K562 (cell line): ENCODE data around the gene NMRAL1. TPM values are rescaled to one million over a fixed set of nuclear protein-coding genes. Genes with fewer than 3 reads are reported as not detected.

Source experiments
- ATAC-seq: fragments of 200-7000 bp; cut with Tn5 transposase; 3 replicates; pipeline ENCODE4 v1.9.1; 2020; ENCODE audit warnings: moderate library complexity
- BruUV-seq: library from RNA; stranded (reverse); fragments of 400-500 nt; replicated peaks from 2 replicates; lab custom pipeline; 2021; lab: Mats Ljungman, UMichigan
- CTCF ChIA-PET: fragments of 300-600 bp; formaldehyde crosslinking; extraction: SDS; loops from one replicate; lab custom pipeline; 2021; ENCODE audit warnings: low intra/inter-chr PET ratio; lab: Yijun Ruan, JAX
- POLR2A ChIA-PET: fragments of 300-600, 350-650 bp; sonication (Branson Sonifier 250); formaldehyde crosslinking; extraction: SDS; loops from one replicate; lab custom pipeline; 2021; ENCODE audit warnings: antibody characterized with exemption, inconsistent platforms; lab: Yijun Ruan, JAX
- DNase-seq, 4 experiments: peaks; one replicate each; pipeline versions ENCODE4 v3.0.0 to v3.0.0-alpha.2; 2011 to 2018; ENCODE audit warnings: low spot score in 3 of 4, mixed read lengths in 3 of 4; ENCODE audit errors: extremely low read depth in 1 of 4
- FAIRE-seq: peaks from 2 replicates; lab custom pipeline; 2011; peaks lifted over from hg19 to GRCh38; lab: Jason Lieb, UNC
- H2AFZ ChIP-seq: 2 replicates; pipeline ENCODE4 v1.6.0; 2011; ENCODE audit warnings: low read depth, low read length, control low read depth, inconsistent platforms
- H3K27ac ChIP-seq: fragments of 200-600 bp; 3 replicates; pipeline ENCODE4 v1.8.0; 2011; ENCODE audit warnings: low read depth, mild to moderate bottlenecking, control low read depth, inconsistent platforms, low read length, moderate library complexity, mixed read lengths; ENCODE audit errors: extremely low read depth
- H3K27me3 ChIP-seq, 2 experiments: fragments of 300-600 bp in 1 of 2; 2 replicates in 1 of 2; 3 replicates in 1 of 2; pipeline versions ENCODE4 v1.6.0 to v1.8.0; 2011; ENCODE audit warnings: inconsistent platforms in 2 of 2, low read length in 2 of 2, mild to moderate bottlenecking in 1 of 2, mixed read lengths in 1 of 2, moderate library complexity in 1 of 2; ENCODE audit not compliant: control insufficient read depth in 2 of 2, insufficient read depth in 2 of 2
- H3K36me3 ChIP-seq: fragments of 300-600 bp; 3 replicates; pipeline ENCODE4 v1.8.0; 2011; ENCODE audit warnings: mild to moderate bottlenecking, low read length, inconsistent platforms; ENCODE audit not compliant: control insufficient read depth, insufficient read depth
- H3K4me1 ChIP-seq, 2 experiments: fragments of 200-600 bp in 1 of 2; replicated peaks in 1 of 2; 2 replicates in 1 of 2; 3 replicates in 1 of 2; pipeline versions ENCODE4 v1.5.1 to v1.8.0; 2011; ENCODE audit warnings: inconsistent platforms in 2 of 2, low read length in 2 of 2, mild to moderate bottlenecking in 1 of 2, mixed read lengths in 1 of 2, moderate library complexity in 1 of 2; ENCODE audit not compliant: control insufficient read depth in 2 of 2, insufficient read depth in 2 of 2
- H3K4me2 ChIP-seq: 2 replicates; pipeline ENCODE4 v1.6.1; 2011; ENCODE audit warnings: low read length, control low read depth, inconsistent platforms, mixed read lengths; ENCODE audit not compliant: insufficient read depth
- H3K4me3 ChIP-seq: fragments of 200-600 bp; sonication (generic), shearing (Covaris generic); 2 replicates; pipeline ENCODE4 v1.5.1; 2016; ENCODE audit warnings: control low read depth, inconsistent platforms
- H3K79me2 ChIP-seq: fragments of 200-600 bp; 3 replicates; pipeline ENCODE4 v1.8.0; 2011; ENCODE audit warnings: low read length, inconsistent platforms; ENCODE audit not compliant: control insufficient read depth, insufficient read depth
- H3K9ac ChIP-seq, 2 experiments: 2 replicates each; pipeline versions ENCODE4 v1.6.0 to v1.6.1; 2011; ENCODE audit warnings: low read depth in 2 of 2, low read length in 2 of 2, control low read depth in 1 of 2, inconsistent platforms in 1 of 2, mild to moderate bottlenecking in 1 of 2, mixed read lengths in 1 of 2; ENCODE audit not compliant: insufficient read depth in 1 of 2
- H3K9me1 ChIP-seq: one replicate; pipeline ENCODE4 v1.6.0; 2011; ENCODE audit warnings: inconsistent platforms, mild to moderate bottlenecking, low read length, moderate library complexity; ENCODE audit not compliant: control insufficient read depth, insufficient read depth
- H3K9me3 ChIP-seq: replicated peaks from 2 replicates; pipeline ENCODE4 v1.5.1; 2011; ENCODE audit warnings: low read depth, low read length, inconsistent platforms; ENCODE audit not compliant: control insufficient read depth, insufficient read depth
- H4K20me1 ChIP-seq: replicated peaks from 2 replicates; pipeline ENCODE4 v1.6.1; 2011; ENCODE audit warnings: low read length, inconsistent platforms, mixed read lengths; ENCODE audit not compliant: control insufficient read depth, insufficient read depth
- ARID1B ChIP-seq: fragments of 450-650 bp; IDR thresholded peaks from 2 replicates; pipeline ENCODE4 v1.6.1; 2016; ENCODE audit warnings: antibody characterized with exemption, mild to moderate bottlenecking, inconsistent platforms
- BACH1 ChIP-seq: fragments of 200-800 bp; sonication (Bioruptor generic); IDR thresholded peaks from 2 replicates; pipeline ENCODE4 v1.6.1; 2016; ENCODE audit warnings: missing genetic modification characterization, missing compliant biosample characterization
- C11orf30 ChIP-seq: fragments of 450-650 bp; IDR thresholded peaks from 2 replicates; pipeline ENCODE4 v1.6.1; 2016; ENCODE audit warnings: low read depth, mild to moderate bottlenecking
- HDAC2 ChIP-seq: fragments of 450-650 bp; IDR thresholded peaks from 2 replicates; pipeline ENCODE4 v1.6.1; 2016; ENCODE audit warnings: mild to moderate bottlenecking
- HNRNPLL ChIP-seq: fragments of 200-400 bp; formaldehyde crosslinking; IDR thresholded peaks from 2 replicates; pipeline ENCODE4 v1.6.1; 2017; ENCODE audit warnings: low read length, low read depth, mild to moderate bottlenecking; ENCODE audit not compliant: poor library complexity, severe bottlenecking
- JUND ChIP-seq, 2 experiments: IDR thresholded peaks; 2 replicates in 1 of 2; 3 replicates in 1 of 2; pipeline ENCODE4 v1.6.1; 2011; ENCODE audit warnings: borderline replicate concordance in 2 of 2, low read depth in 2 of 2, low read length in 2 of 2, improper control_type of control experiment in 1 of 2, missing biosample characterization in 1 of 2, missing genetic modification characterization in 1 of 2, missing genetic modification reagents in 1 of 2
- MAFG ChIP-seq: fragments of 450-650 bp; conservative IDR thresholded peaks from 2 replicates; pipeline ENCODE4 v1.6.1; 2016; ENCODE audit warnings: missing genetic modification characterization, missing compliant biosample characterization
- NONO ChIP-seq, 2 experiments: fragments of 200-400 bp in 1 of 2; fragments of 450-650 bp in 1 of 2; formaldehyde crosslinking in 1 of 2; IDR thresholded peaks; 2 replicates each; pipeline ENCODE4 v1.6.1; 2017; ENCODE audit warnings: low read depth in 2 of 2, mild to moderate bottlenecking in 2 of 2, moderate library complexity in 2 of 2, low read length in 1 of 2
- NR1H2 ChIP-seq: sonication (generic); formaldehyde crosslinking; IDR thresholded peaks from 2 replicates; pipeline ENCODE4 v1.4.0; 2020; ENCODE audit warnings: mild to moderate bottlenecking, missing genetic modification reagents
- POLR2AphosphoS5 ChIP-seq: IDR thresholded peaks from 2 replicates; pipeline ENCODE4 v1.6.1; 2011; ENCODE audit warnings: mild to moderate bottlenecking, low read depth, low read length, moderate library complexity; ENCODE audit not compliant: control insufficient read depth, insufficient read depth
- SRSF3 ChIP-seq: fragments of 200-400 bp; formaldehyde crosslinking; IDR thresholded peaks from 2 replicates; pipeline ENCODE4 v1.6.1; 2016; ENCODE audit warnings: mild to moderate bottlenecking, low read length, moderate library complexity; ENCODE audit not compliant: insufficient read depth
- SRSF9 ChIP-seq: fragments of 200-400 bp; formaldehyde crosslinking; IDR thresholded peaks from 2 replicates; pipeline ENCODE4 v1.6.1; 2017; ENCODE audit warnings: low read depth, low read length, borderline replicate concordance
- TAL1 ChIP-seq: fragments of 450-650 bp; IDR thresholded peaks from 2 replicates; pipeline ENCODE4 v1.6.1; 2016; ENCODE audit warnings: mild to moderate bottlenecking
- TEAD1 ChIP-seq, 2 experiments: fragments of 450-650 bp in 1 of 2; sonication (generic) in 1 of 2; formaldehyde crosslinking; IDR thresholded peaks; 2 replicates each; pipeline versions ENCODE4 v1.4.0 to v1.8.0; 2020 to 2022; ENCODE audit warnings: mild to moderate bottlenecking in 2 of 2, missing genetic modification reagents in 1 of 2
- ZFX ChIP-seq: sonication (generic); formaldehyde crosslinking; IDR thresholded peaks from 2 replicates; pipeline ENCODE4 v1.8.0; 2022; ENCODE audit warnings: mild to moderate bottlenecking, missing genetic modification reagents, moderate library complexity
- ZNF253 ChIP-seq: fragments of 250-450 bp; sonication (Bioruptor Pico); conservative IDR thresholded peaks from 2 replicates; pipeline ENCODE4 v1.6.1; 2021; ENCODE audit warnings: mild to moderate bottlenecking
- WGBS: fragments of 100-300 bp; shearing (Covaris generic); methylation state at CpG from one replicate; pipeline ENCODE4 v1.1.6; 2016; ENCODE audit warnings: low coverage, mixed read lengths; ENCODE audit not compliant: insufficient coverage; ENCODE audit errors: missing lambda C conversion rate; 5-methylcytosine and 5-hydroxymethylcytosine counted together
- in situ Hi-C: fragments of 300-500 bp; cut with MboI; formaldehyde crosslinking; loops from 4 replicates; pipeline ENCODE4 v1.15.0; 2018; ENCODE audit warnings: inconsistent platforms, mixed read lengths
- intact Hi-C: fragments of 100-400 bp; cut with micrococcal nuclease; formaldehyde crosslinking; loops from 2 replicates; pipeline ENCODE4 v1.14.2; 2022
- polyA plus RNA-seq, 8 experiments: library from polyadenylated mRNA; depleted of rRNA in 4 of 8; stranded (reverse) in 5 of 8; unstranded in 3 of 8; fragments of >200 nt; fragmentation: Nextera tagmentation in 2 of 8; fragmentation: Illumina TruSeq in 1 of 8; extraction: Ambion mirVana in 2 of 8; extraction: Trizol in 1 of 8; gene quantifications; 2 replicates each; pipeline versions ENCODE4 v1.2.1 to v1.2.3, GENCODE V29; 2011 to 2014; ENCODE audit warnings: inconsistent platforms in 1 of 8, missing spikeins in 1 of 8
- total RNA-seq, 7 experiments: library from RNA; depleted of rRNA in 6 of 7; stranded (reverse); fragments of >200 nt in 6 of 7; fragmentation: Illumina TruSeq in 2 of 7; extraction: Trizol in 2 of 7; gene quantifications; 2 replicates each; pipeline versions ENCODE4 v1.2.1 to v1.2.3, GENCODE V29; 2011 to 2021; ENCODE audit warnings: low replicate concordance in 1 of 7
- TF ChIP-seq, protein P1 (sequence below): IDR thresholded peaks from 2 replicates; pipeline ENCODE4 v1.6.1; 2012; ENCODE audit warnings: low read depth, low read length, improper control_type of control experiment, borderline replicate concordance
- TF ChIP-seq, protein P2 (sequence below), 2 experiments: fragments of 450-650 bp; conservative IDR thresholded peaks; 2 replicates each; pipeline ENCODE4 v1.6.1; 2017; ENCODE audit warnings: mild to moderate bottlenecking in 2 of 2, moderate library complexity in 2 of 2

Gene NMRAL1
- total and polyA plus RNA-seq, 9 of the 15 experiments (the other 6 are each of a cell fraction or from before 2014, with no cell fraction given) = 6.3 to 116 (median 63.2) TPM

DNA sequence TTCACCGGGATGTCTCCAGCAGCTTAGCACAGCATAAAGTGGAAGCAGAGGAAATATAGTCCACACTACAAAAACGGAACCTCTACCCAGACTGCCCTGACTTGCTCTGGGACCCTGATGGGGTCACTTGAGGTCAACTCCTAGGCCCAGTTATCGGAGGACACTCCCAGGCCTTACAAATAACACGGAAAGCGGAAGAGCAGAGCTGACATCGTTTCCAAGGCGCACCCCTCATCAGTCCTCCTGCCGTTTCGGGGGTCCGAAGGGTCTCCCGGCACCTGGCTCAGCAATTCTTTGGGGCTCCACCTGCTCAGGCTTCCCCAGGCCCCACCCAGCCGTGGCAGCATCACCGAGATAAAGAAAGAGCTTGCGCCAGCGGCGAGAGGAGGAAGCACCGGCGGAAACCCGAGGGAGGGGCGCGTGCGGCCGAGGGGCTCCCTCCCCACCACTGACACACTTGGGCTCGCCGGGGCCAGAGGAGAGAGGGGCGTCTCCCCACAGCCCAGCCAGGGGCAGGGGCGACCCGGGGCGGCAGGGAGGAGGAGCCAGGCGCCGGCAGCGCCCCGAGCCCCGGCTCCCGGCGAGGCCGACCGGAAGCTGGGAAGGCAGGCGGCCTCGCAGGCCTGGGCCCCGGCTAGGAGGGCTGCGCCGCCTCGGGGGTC lies 58.8 kb downstream of the NMRAL1 start:
- Histone ChIP-seq H4K20me1 (peaks cover 32% of the 10 kb centered on the region), H3K27me3 (no peaks in the 10 kb centered on the region), H3K4me3 (peak overlapping the region; percentile 91), H3K36me3 (peaks cover 35% of the 10 kb centered on the region; the same call in 2 of the 3 replicates), H3K9me1 (no peaks in the 10 kb centered on the region), H3K9me3 (no peaks in the 10 kb centered on the region), H2AFZ (peak overlapping the region; percentile 89), H3K79me2 (peaks cover 41% of the 10 kb centered on the region), H3K4me2 (peak overlapping the region; percentile 93), H3K9ac (peak overlapping the region; percentile 89 to 92), H3K4me1 (peaks cover 21 to 38% of the 10 kb centered on the region in 2 experiments; a peak in 4 of 5 replicates), H3K27ac (peak overlapping the region; percentile 93)
- DNase-seq (peak; percentile 65 to 80 (median 72)), ATAC-seq (peak; percentile 70), FAIRE-seq (peak; percentile 91)
- ChIA-PET CTCF (no interaction called here), POLR2A (interaction anchor here (0.6 to 4.2 kb wide), 6 partner anchors 9 to 470 kb away, joined by 3 to 35 read pairs (median 6); partner anchors contain the start of gene DNAJA3)
- no TSS peak for BruUV-seq
- intact Hi-C loops = loop anchor here (1.0 to 10.0 kb wide), 2 partner anchors 10 to 539 kb away; partner anchors contain the start of genes DNAJA3 and SEC14L5
- in situ Hi-C loops = no loop called here
- WGBS = 2% methylated on average over 23 of the region's 44 CpGs
- TF ChIP-seq HDAC2 = peak; percentile 64
- peak; percentile 53 for TF ChIP-seq ARID1B
- peak; percentile 99 for TF ChIP-seq NR1H2 (CRISPR knock-in tag)
- TF ChIP-seq C11orf30 = no peak
- peak; percentile 75 for TF ChIP-seq ZFX (CRISPR knock-in tag)
- TF ChIP-seq, protein P1, sequence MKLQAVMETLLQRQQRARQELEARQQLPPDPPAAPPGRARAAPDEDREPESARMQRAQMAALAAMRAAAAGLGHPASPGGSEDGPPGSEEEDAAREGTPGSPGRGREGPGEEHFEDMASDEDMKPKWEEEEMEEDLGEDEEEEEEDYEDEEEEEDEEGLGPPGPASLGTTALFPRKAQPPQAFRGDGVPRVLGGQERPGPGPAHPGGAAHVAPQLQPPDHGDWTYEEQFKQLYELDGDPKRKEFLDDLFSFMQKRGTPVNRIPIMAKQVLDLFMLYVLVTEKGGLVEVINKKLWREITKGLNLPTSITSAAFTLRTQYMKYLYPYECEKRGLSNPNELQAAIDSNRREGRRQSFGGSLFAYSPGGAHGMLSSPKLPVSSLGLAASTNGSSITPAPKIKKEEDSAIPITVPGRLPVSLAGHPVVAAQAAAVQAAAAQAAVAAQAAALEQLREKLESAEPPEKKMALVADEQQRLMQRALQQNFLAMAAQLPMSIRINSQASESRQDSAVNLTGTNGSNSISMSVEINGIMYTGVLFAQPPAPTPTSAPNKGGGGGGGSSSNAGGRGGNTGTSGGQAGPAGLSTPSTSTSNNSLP = no peak
- peak; percentile 19; the same call in 1 of the 2 replicates for TF ChIP-seq MAFG (tag)
- no peak; the same call in 1 of the 2 replicates for TF ChIP-seq TAL1
- TF ChIP-seq SRSF9 = no peak
- TF ChIP-seq, protein P2, sequence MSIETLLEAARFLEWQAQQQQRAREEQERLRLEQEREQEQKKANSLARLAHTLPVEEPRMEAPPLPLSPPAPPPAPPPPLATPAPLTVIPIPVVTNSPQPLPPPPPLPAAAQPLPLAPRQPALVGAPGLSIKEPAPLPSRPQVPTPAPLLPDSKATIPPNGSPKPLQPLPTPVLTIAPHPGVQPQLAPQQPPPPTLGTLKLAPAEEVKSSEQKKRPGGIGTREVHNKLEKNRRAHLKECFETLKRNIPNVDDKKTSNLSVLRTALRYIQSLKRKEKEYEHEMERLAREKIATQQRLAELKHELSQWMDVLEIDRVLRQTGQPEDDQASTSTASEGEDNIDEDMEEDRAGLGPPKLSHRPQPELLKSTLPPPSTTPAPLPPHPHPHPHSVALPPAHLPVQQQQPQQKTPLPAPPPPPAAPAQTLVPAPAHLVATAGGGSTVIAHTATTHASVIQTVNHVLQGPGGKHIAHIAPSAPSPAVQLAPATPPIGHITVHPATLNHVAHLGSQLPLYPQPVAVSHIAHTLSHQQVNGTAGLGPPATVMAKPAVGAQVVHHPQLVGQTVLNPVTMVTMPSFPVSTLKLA (conservative IDR thresholded peaks at IDR 0.05) = no peak; a peak in 2 of 4 replicates
- peak; percentile 21; the same call in 1 of the 2 replicates for TF ChIP-seq POLR2AphosphoS5
- TF ChIP-seq NONO (IDR thresholded peaks at IDR 0.05; ENCODE audit: low read depth in 2 of 2, low read length in 1 of 2) = 0 out of 4 replicates have a peak, but pooled peaks of 1 of the 2 experiments have one; percentile 39
- no peak for TF ChIP-seq ZNF253 (CRISPR knock-in tag)
- TF ChIP-seq TEAD1 (CRISPR knock-in tag; IDR thresholded peaks at IDR 0.05) = peak in 1 of 2 experiments; percentile 41; a peak in 1 of 4 replicates
- peak; percentile 58; the same call in 1 of the 2 replicates for TF ChIP-seq JUND (IDR thresholded peaks at IDR 0.05; ENCODE audit: borderline replicate concordance, low read depth, low read length)
- TF ChIP-seq JUND (tag; IDR thresholded peaks at IDR 0.05; ENCODE audit: borderline replicate concordance, low read depth, low read length) = no peak
- no peak for TF ChIP-seq BACH1 (tag)
- peak; percentile 38 for TF ChIP-seq HNRNPLL
- no peak for TF ChIP-seq SRSF3
